ENCODE measurements around the gene DPRX. TPM values are rescaled to one million over a fixed set of nuclear protein-coding genes. Genes with fewer than 3 reads are reported as not detected.

Gene DPRX
- total and polyA plus RNA-seq, 4 experiments from 2014 or later = not detected

DNA sequence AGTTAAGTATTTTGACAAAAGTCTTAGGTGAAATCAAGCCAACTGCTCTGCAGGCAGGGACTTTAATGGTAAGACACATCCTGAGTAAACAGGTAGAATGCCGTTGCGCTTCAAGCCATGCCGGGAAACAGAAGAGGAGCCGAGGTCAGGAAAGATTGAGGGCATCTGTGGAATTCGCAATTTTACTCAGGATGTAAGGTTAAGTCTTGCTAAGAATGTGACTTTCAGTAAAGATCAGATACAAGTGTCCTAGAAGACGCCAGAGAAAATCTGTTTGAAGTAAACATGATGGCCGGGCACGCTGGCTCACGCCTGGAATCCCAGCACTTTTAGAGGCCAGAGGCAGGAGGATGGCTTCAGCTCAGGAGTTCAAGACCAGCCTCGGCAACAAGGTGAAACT, 33.4 kb upstream of the DPRX start:
- H3K9me3 Mint-ChIP-seq = peaks cover 0 to 28% (median 11%) of the 10 kb centered on the region in 8 donors
- H3K36me3 Mint-ChIP-seq = peaks cover 0 to 2% of the 10 kb centered on the region in 2 donors
- no peaks in the 10 kb centered on the region for H3K4me1 ChIP-seq (ENCODE audit: insufficient read depth, low read length)
- CTCF ChIA-PET (ENCODE audit: partially characterized antibody) = no interaction called here
- H3K27ac ChIP-seq (ENCODE audit: low read depth, low read length) = no peak overlapping the region
- no peaks in the 10 kb centered on the region for H3K36me3 ChIP-seq (ENCODE audit: insufficient read depth, low read length)
- H3K4me3 ChIP-seq (ENCODE audit: low read length in 2 of 2) = no peak overlapping the region
- POLR2A ChIA-PET (ENCODE audit: partially characterized antibody) = no interaction called here
- DNase-seq = no peak
- intact Hi-C loops (cut with micrococcal nuclease) = no loop called here
- no peak overlapping the region for H3K27ac Mint-ChIP-seq
- no peak overlapping the region for H3K4me3 Mint-ChIP-seq
- H3K9me3 ChIP-seq (ENCODE audit: control insufficient read depth in 1 of 2, low read length in 2 of 2) = no peaks in the 10 kb centered on the region
- H3K4me1 Mint-ChIP-seq = no peaks in the 10 kb centered on the region
- no peaks in the 10 kb centered on the region for H3K27me3 Mint-ChIP-seq
- H3K27me3 ChIP-seq (ENCODE audit: insufficient read depth, low read length) = no peaks in the 10 kb centered on the region

DNA sequence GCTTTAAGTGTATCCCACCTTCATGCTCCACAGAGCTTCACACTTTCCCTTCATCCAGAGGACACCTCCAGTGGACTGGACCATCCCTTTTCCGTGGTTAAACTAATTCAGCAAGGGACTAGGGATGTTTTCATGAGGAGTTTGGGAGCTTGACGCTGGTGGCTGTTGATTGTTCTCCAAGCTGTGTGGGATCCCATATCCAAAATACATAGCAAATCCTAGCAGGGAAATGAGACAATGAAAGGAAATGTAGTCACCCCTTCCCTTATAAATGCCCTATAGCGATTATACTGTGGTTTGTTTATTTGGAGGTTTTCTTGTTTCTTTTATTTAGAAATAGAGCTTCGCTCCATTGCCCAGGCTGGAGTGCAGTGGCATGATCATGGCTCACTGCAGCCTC, 31.6 kb upstream of the DPRX start:
- Histone ChIP-seq H3K4me3 (ENCODE audit: low read length in 2 of 2) (no peak overlapping the region), H3K4me1 (ENCODE audit: insufficient read depth, low read length) (no peaks in the 10 kb centered on the region), H3K9me3 (ENCODE audit: control insufficient read depth in 1 of 2, low read length in 2 of 2) (no peaks in the 10 kb centered on the region), H3K27me3 (ENCODE audit: insufficient read depth, low read length) (no peaks in the 10 kb centered on the region), H3K27ac (ENCODE audit: low read depth, low read length) (no peak overlapping the region), H3K36me3 (ENCODE audit: insufficient read depth, low read length) (no peaks in the 10 kb centered on the region)
- H3K4me3 Mint-ChIP-seq = no peak overlapping the region
- DNase-seq = no peak
- peaks cover 0 to 2% of the 10 kb centered on the region in 2 donors for H3K36me3 Mint-ChIP-seq
- no peaks in the 10 kb centered on the region for H3K4me1 Mint-ChIP-seq
- H3K27me3 Mint-ChIP-seq = peaks cover 0 to 2% of the 10 kb centered on the region in 2 donors
- no peak overlapping the region for H3K27ac Mint-ChIP-seq
- intact Hi-C loops (cut with micrococcal nuclease) = no loop called here
- POLR2A ChIA-PET (ENCODE audit: partially characterized antibody) = no interaction called here
- CTCF ChIA-PET (ENCODE audit: partially characterized antibody) = no interaction called here
- peaks cover 0 to 35% (median 14%) of the 10 kb centered on the region in 8 donors for H3K9me3 Mint-ChIP-seq

DNA sequence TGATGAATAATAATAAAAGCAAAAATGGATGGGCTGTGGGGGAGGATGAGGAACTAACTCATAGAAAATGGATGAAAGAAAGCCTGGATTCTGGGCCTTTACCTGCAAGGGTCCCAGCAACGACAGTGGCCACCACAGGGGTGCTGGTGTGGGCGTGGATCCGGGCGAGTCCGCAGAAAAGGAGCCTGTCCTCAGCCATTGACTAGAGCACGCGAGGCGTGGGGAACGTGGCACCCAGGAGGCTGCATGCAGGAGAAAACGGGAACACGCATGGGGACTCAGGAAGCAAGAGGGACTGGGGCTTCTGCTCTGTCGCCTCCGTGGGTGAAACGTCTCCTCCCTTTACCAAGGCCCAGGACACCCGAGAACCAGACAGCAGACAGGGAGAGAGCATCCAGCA, 25.8 kb upstream of the DPRX start:
- H3K36me3 ChIP-seq (ENCODE audit: insufficient read depth, low read length) = no peaks in the 10 kb centered on the region
- Mint-ChIP-seq H3K36me3 (peaks cover 0 to 2% of the 10 kb centered on the region in 2 donors), H3K27ac (no peak overlapping the region), H3K27me3 (peaks cover 0 to 2% of the 10 kb centered on the region in 2 donors), H3K4me3 (no peak overlapping the region), H3K4me1 (no peaks in the 10 kb centered on the region), H3K9me3 (peaks cover 0 to 33% (median 12%) of the 10 kb centered on the region in 8 donors)
- H3K27ac ChIP-seq (ENCODE audit: low read depth, low read length) = no peak overlapping the region
- CTCF ChIA-PET (ENCODE audit: partially characterized antibody) = no interaction called here
- no peaks in the 10 kb centered on the region for H3K9me3 ChIP-seq (ENCODE audit: control insufficient read depth in 1 of 2, low read length in 2 of 2)
- no peaks in the 10 kb centered on the region for H3K27me3 ChIP-seq (ENCODE audit: insufficient read depth, low read length)
- H3K4me3 ChIP-seq (ENCODE audit: low read length in 2 of 2) = no peak overlapping the region
- DNase-seq = no peak
- intact Hi-C loops (cut with micrococcal nuclease) = no loop called here
- POLR2A ChIA-PET (ENCODE audit: partially characterized antibody) = no interaction called here
- no peaks in the 10 kb centered on the region for H3K4me1 ChIP-seq (ENCODE audit: insufficient read depth, low read length)

DNA sequence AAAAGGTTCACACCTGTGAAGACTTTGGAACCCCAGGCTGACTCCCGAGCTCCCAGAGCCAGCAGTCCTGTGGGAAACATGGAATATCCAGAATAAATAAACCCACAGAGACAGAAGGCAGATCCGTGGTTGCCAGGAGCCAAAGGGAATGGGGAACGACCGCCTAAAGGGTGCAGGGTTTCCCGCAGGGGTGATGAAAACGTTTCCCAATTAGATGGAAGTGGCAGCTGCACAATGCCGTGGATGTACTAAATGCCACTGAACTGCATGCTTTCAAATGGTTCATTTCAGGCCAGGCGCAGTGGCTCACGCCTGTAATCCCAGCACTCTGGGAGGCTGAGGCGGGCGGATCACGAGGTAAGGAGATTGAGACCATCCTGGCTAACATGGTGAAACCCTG, 23.4 kb upstream of the DPRX start:
- DNase-seq = no peak
- no peaks in the 10 kb centered on the region for H3K4me1 Mint-ChIP-seq
- Histone ChIP-seq H3K4me3 (ENCODE audit: low read length in 2 of 2) (no peak overlapping the region), H3K36me3 (ENCODE audit: insufficient read depth, low read length) (no peaks in the 10 kb centered on the region), H3K9me3 (ENCODE audit: control insufficient read depth in 1 of 2, low read length in 2 of 2) (no peaks in the 10 kb centered on the region), H3K4me1 (ENCODE audit: insufficient read depth, low read length) (no peaks in the 10 kb centered on the region), H3K27ac (ENCODE audit: low read depth, low read length) (no peak overlapping the region), H3K27me3 (ENCODE audit: insufficient read depth, low read length) (no peaks in the 10 kb centered on the region)
- ChIA-PET POLR2A (ENCODE audit: partially characterized antibody) (no interaction called here), CTCF (ENCODE audit: partially characterized antibody) (no interaction called here)
- peaks cover 0 to 40% (median 13%) of the 10 kb centered on the region in 8 donors for H3K9me3 Mint-ChIP-seq
- no peak overlapping the region for H3K4me3 Mint-ChIP-seq
- no peaks in the 10 kb centered on the region for H3K36me3 Mint-ChIP-seq
- H3K27me3 Mint-ChIP-seq = peaks cover 0 to 2% of the 10 kb centered on the region in 2 donors
- intact Hi-C loops (cut with micrococcal nuclease) = no loop called here
- no peak overlapping the region for H3K27ac Mint-ChIP-seq

DNA sequence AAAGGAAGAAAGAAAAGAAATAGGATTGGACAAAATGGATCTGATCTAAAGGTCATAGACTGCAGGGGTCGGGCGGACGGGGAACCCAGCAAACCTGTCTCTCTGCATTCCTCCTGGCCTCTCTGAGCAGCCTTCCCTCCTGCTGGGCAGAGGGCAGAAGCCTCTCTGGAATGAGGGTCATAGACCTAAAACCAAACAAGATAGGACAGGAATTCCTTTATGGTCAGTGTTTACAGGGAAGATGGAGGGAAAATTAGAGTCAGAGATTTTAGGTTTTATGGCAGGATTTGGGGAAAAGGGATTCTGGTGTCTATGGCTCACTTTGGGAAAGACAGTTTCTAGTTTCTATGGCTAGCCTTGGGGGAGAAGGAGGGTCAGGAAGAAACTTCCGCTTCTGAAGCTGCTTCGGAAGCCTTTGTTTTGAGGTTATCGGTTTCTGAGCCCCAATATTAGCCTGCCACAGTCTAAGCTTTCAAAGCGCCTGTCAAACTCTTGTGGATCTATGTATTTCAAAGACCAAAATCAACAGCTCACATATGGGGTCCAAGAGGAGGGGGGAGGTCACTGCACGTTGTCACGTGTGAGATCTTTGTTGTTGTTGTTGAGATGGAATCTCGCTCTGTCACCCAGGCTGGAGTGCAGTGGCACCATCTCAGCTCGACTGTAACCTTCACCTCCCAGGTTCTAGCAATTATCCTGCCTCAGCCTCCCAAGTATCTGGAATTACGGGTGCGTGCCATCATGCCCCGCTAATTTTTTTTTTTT, 18.9 kb upstream of the DPRX start:
- ChIA-PET POLR2A (ENCODE audit: partially characterized antibody) (no interaction called here), CTCF (ENCODE audit: partially characterized antibody) (no interaction called here)
- no peaks in the 10 kb centered on the region for H3K9me3 ChIP-seq (ENCODE audit: control insufficient read depth in 1 of 2, low read length in 2 of 2)
- no peaks in the 10 kb centered on the region for H3K4me1 Mint-ChIP-seq
- H3K27ac Mint-ChIP-seq = no peak overlapping the region
- H3K27me3 Mint-ChIP-seq = no peaks in the 10 kb centered on the region
- H3K4me3 ChIP-seq (ENCODE audit: low read length in 2 of 2) = no peak overlapping the region
- intact Hi-C loops (cut with micrococcal nuclease) = no loop called here
- no peak overlapping the region for H3K4me3 Mint-ChIP-seq
- peaks cover 0 to 30% (median 13%) of the 10 kb centered on the region in 8 donors for H3K9me3 Mint-ChIP-seq
- no peaks in the 10 kb centered on the region for H3K36me3 ChIP-seq (ENCODE audit: insufficient read depth, low read length)
- DNase-seq = no peak
- H3K36me3 Mint-ChIP-seq = no peaks in the 10 kb centered on the region
- H3K27me3 ChIP-seq (ENCODE audit: insufficient read depth, low read length) = no peaks in the 10 kb centered on the region
- no peak overlapping the region for H3K27ac ChIP-seq (ENCODE audit: low read depth, low read length)
- H3K4me1 ChIP-seq (ENCODE audit: insufficient read depth, low read length) = no peaks in the 10 kb centered on the region

DNA sequence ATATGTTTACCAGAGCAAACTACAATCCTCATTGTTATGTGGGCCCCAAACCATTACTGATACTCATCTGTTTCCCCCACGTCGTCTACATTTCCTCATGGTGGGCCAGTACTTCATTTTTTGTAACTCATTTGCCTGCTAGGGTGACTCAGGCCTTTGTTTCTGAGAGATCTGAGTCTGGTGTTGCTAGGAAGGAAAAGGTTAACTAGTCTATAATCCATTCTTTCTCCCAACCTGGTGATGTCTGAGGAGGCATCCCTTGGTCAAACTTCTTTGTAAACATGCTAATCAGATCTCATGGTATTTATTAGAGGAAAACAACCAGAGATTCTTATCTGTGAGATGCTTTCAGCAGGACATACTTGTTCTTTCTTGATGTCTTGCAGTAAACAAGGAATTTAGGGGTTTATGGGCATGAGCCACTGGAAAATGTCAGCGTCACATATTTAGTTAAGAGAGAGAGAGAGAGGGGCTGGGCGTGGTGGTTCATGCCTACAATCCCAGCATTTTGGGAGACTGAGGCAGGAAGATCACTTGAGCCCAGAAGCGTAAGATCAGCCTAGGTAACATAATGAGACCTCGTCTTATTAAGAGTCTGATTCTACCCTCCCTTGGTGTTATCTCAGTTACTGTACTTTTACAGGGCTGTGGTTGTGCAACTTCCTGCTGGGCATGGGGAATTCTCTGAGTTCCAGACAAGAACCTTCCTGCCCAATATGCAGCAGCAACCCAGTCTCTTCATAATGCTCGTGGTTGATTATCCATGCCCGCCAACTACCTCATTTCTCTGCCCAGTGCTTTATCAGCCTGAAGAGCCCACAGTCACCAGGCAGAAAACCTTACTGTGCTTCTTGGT, 9.7 kb upstream of the DPRX start:
- H3K27me3 Mint-ChIP-seq = no peaks in the 10 kb centered on the region
- no peaks in the 10 kb centered on the region for H3K36me3 Mint-ChIP-seq
- H3K9me3 Mint-ChIP-seq = peaks cover 2 to 26% (median 10%) of the 10 kb centered on the region in 8 donors
- POLR2A ChIA-PET (ENCODE audit: partially characterized antibody) = no interaction called here
- Histone ChIP-seq H3K27me3 (ENCODE audit: insufficient read depth, low read length) (no peaks in the 10 kb centered on the region), H3K36me3 (ENCODE audit: insufficient read depth, low read length) (no peaks in the 10 kb centered on the region), H3K9me3 (ENCODE audit: control insufficient read depth in 1 of 2, low read length in 2 of 2) (no peaks in the 10 kb centered on the region), H3K4me3 (ENCODE audit: low read length in 2 of 2) (no peak overlapping the region), H3K4me1 (ENCODE audit: insufficient read depth, low read length) (no peaks in the 10 kb centered on the region), H3K27ac (ENCODE audit: low read depth, low read length) (no peak overlapping the region)
- H3K4me1 Mint-ChIP-seq = peaks cover 0 to 4% (median under 1%) of the 10 kb centered on the region in 4 donors
- CTCF ChIA-PET (ENCODE audit: partially characterized antibody) = no interaction called here
- H3K27ac Mint-ChIP-seq = no peak overlapping the region
- H3K4me3 Mint-ChIP-seq = no peak overlapping the region
- intact Hi-C loops (cut with micrococcal nuclease) = no loop called here
- DNase-seq = no peak

DNA sequence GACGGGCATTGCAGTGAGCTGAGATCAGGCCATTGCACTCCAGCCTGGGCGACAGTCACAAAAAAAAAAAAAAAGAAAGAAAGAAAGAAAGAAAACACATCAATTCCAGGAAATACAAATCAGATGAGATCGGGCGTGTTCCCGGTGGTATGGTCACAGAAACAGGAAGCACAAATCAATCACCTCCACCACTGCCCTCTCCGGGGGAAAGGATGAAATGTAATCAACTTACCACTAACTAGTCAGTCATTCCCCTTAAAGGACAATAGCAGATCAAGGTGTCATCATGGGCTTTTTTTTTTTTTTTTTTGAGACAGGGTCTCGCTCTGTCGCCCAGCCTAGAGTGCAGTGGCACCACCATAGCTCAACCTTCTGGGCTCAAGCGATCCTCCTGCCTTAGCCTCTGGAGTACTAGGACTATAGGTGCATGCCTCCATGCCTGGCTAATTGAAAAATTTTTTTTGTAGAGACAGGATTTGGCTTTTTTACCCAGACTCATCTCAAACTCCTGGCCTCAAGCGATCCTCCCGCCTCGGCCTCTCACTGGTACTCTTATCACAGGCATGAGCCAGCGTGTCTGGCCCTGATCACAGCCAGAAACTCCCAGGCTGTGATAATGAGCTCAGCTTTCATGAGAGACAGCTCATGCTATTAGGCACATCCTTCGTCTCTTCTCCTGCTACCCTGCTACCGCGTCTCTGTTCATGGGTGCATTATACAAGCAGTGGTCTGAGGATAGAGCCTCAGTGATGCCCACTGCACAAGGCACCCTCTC, 6.8 kb upstream of the DPRX start:
- DNase-seq = no peak
- no peaks in the 10 kb centered on the region for H3K27me3 Mint-ChIP-seq
- no peak overlapping the region for H3K4me3 Mint-ChIP-seq
- H3K4me3 ChIP-seq (ENCODE audit: low read length in 2 of 2) = no peak overlapping the region
- ChIA-PET POLR2A (ENCODE audit: partially characterized antibody) (no interaction called here), CTCF (ENCODE audit: partially characterized antibody) (interaction anchor here (0.6 kb wide), 1 partner anchor 8 kb away, joined by 4 read pairs; no protein-coding TSS in a partner anchor)
- no peaks in the 10 kb centered on the region for H3K36me3 Mint-ChIP-seq
- no peaks in the 10 kb centered on the region for H3K27me3 ChIP-seq (ENCODE audit: insufficient read depth, low read length)
- no peak overlapping the region for H3K27ac Mint-ChIP-seq
- peaks cover 0 to 4% (median under 1%) of the 10 kb centered on the region in 4 donors for H3K4me1 Mint-ChIP-seq
- intact Hi-C loops (cut with micrococcal nuclease) = no loop called here
- H3K36me3 ChIP-seq (ENCODE audit: insufficient read depth, low read length) = no peaks in the 10 kb centered on the region
- peaks cover 0 to 23% (median 7%) of the 10 kb centered on the region in 8 donors for H3K9me3 Mint-ChIP-seq
- no peak overlapping the region for H3K27ac ChIP-seq (ENCODE audit: low read depth, low read length)
- H3K4me1 ChIP-seq (ENCODE audit: insufficient read depth, low read length) = no peaks in the 10 kb centered on the region
- H3K9me3 ChIP-seq (ENCODE audit: control insufficient read depth in 1 of 2, low read length in 2 of 2) = no peaks in the 10 kb centered on the region
